Esophagus squamous epithelium (tissue), 4 donors: Measurements from ENCODE around the gene FEZF2.

Source experiments
- POLR2A ChIP-seq, 4 donors: fragments of 450-650 bp; IDR thresholded peaks; one replicate each; pipeline ENCODE4 v1.6.1; 2017; ENCODE audit warnings: antibody characterized with exemption in 4 of 4, mild to moderate bottlenecking in 4 of 4, moderate library complexity in 3 of 4
- TF ChIP-seq, protein P1 (sequence below), 6 experiments: fragments of 450-650 bp in 4 of 6; fragments of 200-600 bp in 2 of 6; sonication (generic) in 2 of 6; IDR thresholded peaks; one replicate each; pipeline ENCODE4 v1.5.1; 2016 to 2019; ENCODE audit warnings: antibody characterized with exemption in 6 of 6, mild to moderate bottlenecking in 4 of 6, moderate library complexity in 4 of 6

DNA sequence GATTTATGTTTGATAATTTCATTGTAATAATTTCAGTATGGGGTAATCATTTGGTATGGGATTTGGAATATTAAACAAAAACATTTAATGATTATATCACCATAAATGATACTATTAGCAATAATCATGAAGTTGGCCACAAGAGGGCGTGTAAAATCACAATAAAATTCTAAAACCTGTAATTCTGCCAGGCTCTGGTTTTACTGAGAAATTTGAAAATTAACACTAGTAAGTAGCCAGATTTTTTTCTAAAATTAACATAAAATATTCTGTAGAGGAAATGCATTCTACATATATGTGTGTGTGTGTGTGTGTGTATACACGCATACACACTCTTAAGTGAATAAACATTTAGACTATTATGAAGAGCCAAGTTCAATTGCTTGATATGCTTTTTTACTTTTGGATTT lies 40.5 kb downstream of the FEZF2 start:
- TF ChIP-seq, protein P1, sequence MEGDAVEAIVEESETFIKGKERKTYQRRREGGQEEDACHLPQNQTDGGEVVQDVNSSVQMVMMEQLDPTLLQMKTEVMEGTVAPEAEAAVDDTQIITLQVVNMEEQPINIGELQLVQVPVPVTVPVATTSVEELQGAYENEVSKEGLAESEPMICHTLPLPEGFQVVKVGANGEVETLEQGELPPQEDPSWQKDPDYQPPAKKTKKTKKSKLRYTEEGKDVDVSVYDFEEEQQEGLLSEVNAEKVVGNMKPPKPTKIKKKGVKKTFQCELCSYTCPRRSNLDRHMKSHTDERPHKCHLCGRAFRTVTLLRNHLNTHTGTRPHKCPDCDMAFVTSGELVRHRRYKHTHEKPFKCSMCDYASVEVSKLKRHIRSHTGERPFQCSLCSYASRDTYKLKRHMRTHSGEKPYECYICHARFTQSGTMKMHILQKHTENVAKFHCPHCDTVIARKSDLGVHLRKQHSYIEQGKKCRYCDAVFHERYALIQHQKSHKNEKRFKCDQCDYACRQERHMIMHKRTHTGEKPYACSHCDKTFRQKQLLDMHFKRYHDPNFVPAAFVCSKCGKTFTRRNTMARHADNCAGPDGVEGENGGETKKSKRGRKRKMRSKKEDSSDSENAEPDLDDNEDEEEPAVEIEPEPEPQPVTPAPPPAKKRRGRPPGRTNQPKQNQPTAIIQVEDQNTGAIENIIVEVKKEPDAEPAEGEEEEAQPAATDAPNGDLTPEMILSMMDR (IDR thresholded peaks at IDR 0.05), result peak; percentile 14 to 48 (median 40)
- TF ChIP-seq POLR2A (IDR thresholded peaks at IDR 0.05), result no peak
